Loucy (cell line): ENCODE data around the gene CASZ1.

ENCODE experiments used
- H2AFZ ChIP-seq: fragments of 200-600 bp; sonication (generic); 2 replicates; pipeline ENCODE4 v1.6.0; 2016; ENCODE audit warnings: antibody characterized with exemption, mild to moderate bottlenecking, low read length, moderate library complexity
- H3F3A ChIP-seq: fragments of 200-600 bp; 2 replicates; pipeline ENCODE4 v1.6.0; 2016; ENCODE audit warnings: antibody characterized with exemption, low read depth, mild to moderate bottlenecking
- H3K27me3 ChIP-seq: fragments of 200-600 bp; sonication (generic); 2 replicates; pipeline ENCODE4 v1.6.1; 2014; ENCODE audit warnings: low read length, mild to moderate bottlenecking; ENCODE audit not compliant: insufficient read depth, poor library complexity, severe bottlenecking
- H3K36me3 ChIP-seq: fragments of 200-600 bp; sonication (generic); 2 replicates; pipeline ENCODE4 v1.6.1; 2016; ENCODE audit warnings: low read length; ENCODE audit not compliant: insufficient read depth
- H3K4me1 ChIP-seq: fragments of 200-600 bp; sonication (generic); 2 replicates; pipeline ENCODE4 v1.5.1; 2014; ENCODE audit warnings: low read length, mild to moderate bottlenecking; ENCODE audit not compliant: insufficient read depth, poor library complexity, severe bottlenecking
- H3K4me2 ChIP-seq: fragments of 200-600 bp; sonication (generic); 2 replicates; pipeline ENCODE4 v1.6.0; 2014; ENCODE audit warnings: antibody characterized with exemption, low read length, low read depth, mild to moderate bottlenecking; ENCODE audit not compliant: poor library complexity, severe bottlenecking
- H3K4me3 ChIP-seq: fragments of 200-600 bp; sonication (generic); 2 replicates; pipeline ENCODE4 v1.5.1; 2014; ENCODE audit warnings: low read length, mild to moderate bottlenecking, mixed read lengths; ENCODE audit not compliant: poor library complexity, severe bottlenecking
- H3K79me2 ChIP-seq: fragments of 200-600 bp; sonication (generic); 2 replicates; pipeline ENCODE4 v1.6.1; 2014; ENCODE audit warnings: low read length; ENCODE audit not compliant: insufficient read depth
- H3K9ac ChIP-seq: fragments of 200-600 bp; sonication (generic); 2 replicates; pipeline ENCODE4 v1.6.0; 2014; ENCODE audit warnings: mild to moderate bottlenecking, low read depth, low read length, moderate library complexity; ENCODE audit not compliant: poor library complexity, severe bottlenecking
- H3K9me2 ChIP-seq: fragments of 200-600 bp; sonication (generic); replicated peaks from 2 replicates; pipeline ENCODE4 v1.6.1; 2016; ENCODE audit warnings: low read depth, low read length, mixed read lengths
- H3K9me3 ChIP-seq: fragments of 200-600 bp; sonication (generic); 2 replicates; pipeline ENCODE4 v1.6.1; 2014; ENCODE audit warnings: mild to moderate bottlenecking, antibody characterized with exemption, low read length, low read depth; ENCODE audit not compliant: insufficient read depth
- H4K20me1 ChIP-seq: fragments of 200-600 bp; sonication (generic); 2 replicates; pipeline ENCODE4 v1.6.0; 2014; ENCODE audit warnings: antibody characterized with exemption, low read length, mild to moderate bottlenecking; ENCODE audit not compliant: insufficient read depth, poor library complexity, severe bottlenecking
- CTCF ChIP-seq: fragments of 200-600 bp; sonication (generic); conservative IDR thresholded peaks from 2 replicates; pipeline ENCODE4 v1.5.1; 2014; ENCODE audit warnings: mild to moderate bottlenecking, antibody characterized with exemption, low read length
- EZH2phosphoT487 ChIP-seq: fragments of 200-600 bp; IDR thresholded peaks from 2 replicates; pipeline ENCODE4 v1.6.1; 2018; ENCODE audit warnings: antibody characterized with exemption, mild to moderate bottlenecking, moderate library complexity, borderline replicate concordance

CASZ1 gene

GRCh38 chr1:10651389-10651766 lies 145.1 kb downstream of the CASZ1 start:
- no peaks in the 10 kb centered on the region for H3F3A ChIP-seq
- no peak for TF ChIP-seq CTCF
- H2AFZ ChIP-seq, result no peak overlapping the region
- no peaks in the 10 kb centered on the region for H3K9me2 ChIP-seq
- H3K4me1 ChIP-seq, result no peaks in the 10 kb centered on the region
- no peaks in the 10 kb centered on the region for H3K27me3 ChIP-seq
- no peaks in the 10 kb centered on the region for H4K20me1 ChIP-seq
- no peaks in the 10 kb centered on the region for H3K79me2 ChIP-seq
- H3K4me3 ChIP-seq, result no peak overlapping the region
- H3K4me2 ChIP-seq, result no peak overlapping the region
- no peaks in the 10 kb centered on the region for H3K9me3 ChIP-seq
- H3K36me3 ChIP-seq, result no peaks in the 10 kb centered on the region; the same call in 1 of the 2 replicates
- no peak overlapping the region for H3K9ac ChIP-seq

- H3F3A ChIP-seq, result no peaks in the 10 kb centered on the region
- no peaks in the 10 kb centered on the region for H4K20me1 ChIP-seq
- H3K4me2 ChIP-seq, result no peak overlapping the region
These were observed 145.7 kb downstream of the CASZ1 start for GRCh38 chr1:10650556-10651388.

GRCh38 chr1:10649517-10650201 lies 146.8 kb downstream of the CASZ1 start:
- Histone ChIP-seq H3K4me3 (no peak overlapping the region), H3K36me3 (no peaks in the 10 kb centered on the region; the same call in 1 of the 2 replicates), H3K9me3 (no peaks in the 10 kb centered on the region), H3K4me2 (no peak overlapping the region), H3K9me2 (no peaks in the 10 kb centered on the region), H3F3A (no peaks in the 10 kb centered on the region), H3K9ac (no peak overlapping the region), H3K27me3 (no peaks in the 10 kb centered on the region), H3K79me2 (no peaks in the 10 kb centered on the region), H3K4me1 (no peaks in the 10 kb centered on the region), H2AFZ (no peak overlapping the region), H4K20me1 (no peaks in the 10 kb centered on the region)
- TF ChIP-seq CTCF (no peak), EZH2phosphoT487 (no peak)

More at GRCh38 chr1:10650556-10651388, 145.7 kb downstream of the CASZ1 start:
- no peak overlapping the region for H3K9ac ChIP-seq
- H3K36me3 ChIP-seq, result no peaks in the 10 kb centered on the region; the same call in 1 of the 2 replicates
- no peaks in the 10 kb centered on the region for H3K9me2 ChIP-seq
- H3K79me2 ChIP-seq, result no peaks in the 10 kb centered on the region
- H2AFZ ChIP-seq, result no peak overlapping the region
- TF ChIP-seq EZH2phosphoT487 (no peak), CTCF (no peak)
- H3K9me3 ChIP-seq, result no peaks in the 10 kb centered on the region
- H3K4me3 ChIP-seq, result no peak overlapping the region
- H3K27me3 ChIP-seq, result no peaks in the 10 kb centered on the region
- no peaks in the 10 kb centered on the region for H3K4me1 ChIP-seq
